ENCODE measurements around the gene FBXW8.

The FBXW8 gene

GRCh38 chr12:117000316-117000715, 89.6 kb downstream of the FBXW8 start:
- DNase-seq: no peak

- DNase-seq: no peak
These were observed 91.5 kb downstream of the FBXW8 start for GRCh38 chr12:117002051-117002817.

- DNase-seq: no peak
These were observed 93.2 kb downstream of the FBXW8 start for GRCh38 chr12:117003883-117004404.

DNA sequence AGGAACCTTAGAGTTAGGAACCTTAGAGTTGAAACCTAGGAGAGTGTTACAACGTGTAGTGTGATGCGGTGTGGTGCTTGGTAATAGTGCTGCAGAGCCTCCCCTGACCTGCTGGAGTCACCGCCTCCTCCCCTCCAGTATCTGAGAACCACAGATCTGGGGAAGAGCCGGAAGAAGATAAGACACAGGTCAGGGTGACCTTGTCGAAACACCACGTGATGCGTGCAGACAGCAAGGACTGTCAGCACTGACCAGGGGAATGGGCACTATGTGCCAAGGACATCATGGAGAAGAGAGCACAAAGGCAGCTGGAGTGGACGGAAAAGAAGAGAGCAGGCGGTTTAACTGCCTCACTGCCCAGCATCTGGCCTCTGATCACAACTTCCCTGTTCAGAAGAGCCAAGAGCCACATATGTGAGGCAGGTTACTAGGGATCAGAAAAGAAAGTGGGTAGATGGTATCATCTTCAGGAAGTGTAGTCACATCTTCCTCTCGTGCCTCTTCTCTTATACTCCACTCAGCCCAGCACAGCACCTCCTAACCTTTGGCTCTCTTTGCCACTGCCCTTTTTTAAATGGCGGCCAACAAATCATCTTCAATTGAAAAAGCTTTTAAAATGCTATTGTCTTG, 94.8 kb downstream of the FBXW8 start:
- no peak for DNase-seq

DNA sequence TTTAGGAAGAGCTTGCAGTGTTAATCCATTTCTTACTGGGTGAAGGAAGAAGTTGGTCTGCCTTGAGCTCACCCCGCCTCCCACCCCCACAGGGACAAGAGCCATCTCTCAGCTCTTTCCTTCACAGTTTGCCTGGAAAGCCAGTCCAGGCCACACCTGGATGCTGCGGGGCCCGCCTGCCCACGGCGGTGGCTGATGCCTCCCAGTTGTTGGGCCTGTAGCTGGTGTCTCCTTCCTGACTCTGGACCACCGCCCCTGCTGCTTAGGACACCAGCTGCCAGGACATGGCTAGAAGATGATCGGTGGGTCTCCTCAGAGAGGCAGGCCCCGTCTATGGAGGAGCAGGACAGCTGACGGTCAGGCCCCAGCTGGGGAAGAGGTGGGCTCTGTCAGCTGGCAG, 95.6 kb downstream of the FBXW8 start:
- DNase-seq: no peak

DNA sequence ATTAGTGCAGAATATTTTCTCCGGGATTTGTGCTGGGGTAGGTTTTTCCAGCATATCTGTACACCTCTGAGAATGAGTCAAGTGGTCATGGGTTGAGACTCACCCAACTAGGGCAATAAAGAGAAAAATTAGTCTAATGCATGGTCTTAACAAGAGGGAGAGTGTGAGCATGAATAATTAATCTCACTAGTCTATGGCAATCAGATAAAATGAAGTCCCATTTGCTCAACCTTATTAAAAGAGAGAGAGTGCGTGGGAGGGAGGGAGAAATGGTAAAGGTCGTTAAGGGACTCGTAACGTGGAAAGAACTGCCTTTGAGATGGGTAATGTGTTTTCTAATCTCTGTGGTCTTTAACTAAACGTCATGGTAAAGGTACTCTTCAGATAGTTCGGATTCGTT, 96.8 kb downstream of the FBXW8 start:
- no peak for DNase-seq

GRCh38 chr12:117009759-117010158, 99.0 kb downstream of the FBXW8 start:
- DNase-seq: no peak

- DNase-seq: no peak
These were observed 100.1 kb downstream of the FBXW8 start for GRCh38 chr12:117010693-117011451.

DNA sequence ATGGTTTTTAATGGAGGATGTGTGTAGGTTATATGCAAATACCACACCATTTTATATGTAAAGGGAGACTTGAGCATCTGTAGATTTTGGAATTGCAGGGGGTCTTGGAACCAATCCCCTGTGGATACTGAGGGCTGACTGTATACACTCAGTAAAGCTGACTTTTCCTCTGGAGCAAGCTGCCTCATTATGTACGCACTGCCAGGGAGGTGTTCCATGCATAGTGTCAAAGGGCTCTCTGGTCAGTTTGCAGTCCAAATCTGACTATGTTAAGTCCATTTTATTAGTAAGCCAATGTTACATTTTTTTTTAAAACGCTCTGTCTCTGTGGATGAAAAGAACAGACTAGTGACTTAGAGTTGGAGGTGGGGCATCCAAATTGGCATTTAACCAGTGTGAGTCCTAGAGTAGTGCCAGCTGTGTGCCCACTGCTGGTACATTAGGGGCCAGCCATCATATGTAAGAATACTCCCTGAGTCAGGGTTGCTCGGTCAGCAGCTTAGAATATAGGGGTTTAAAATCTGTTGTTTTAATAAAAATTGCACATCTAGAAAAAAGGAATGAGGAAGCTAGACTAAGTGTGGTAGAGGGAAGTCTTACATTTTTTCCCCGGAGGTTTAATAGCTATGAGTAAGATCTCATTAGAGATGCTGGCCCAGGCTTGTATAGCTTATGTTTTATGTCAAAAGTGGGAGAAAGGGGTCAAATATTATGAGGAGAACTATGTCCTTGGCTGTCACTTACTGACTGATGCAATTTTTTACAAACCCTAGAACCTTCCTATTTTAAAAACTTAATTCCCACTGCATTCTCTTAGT, 101.4 kb downstream of the FBXW8 start:
- DNase-seq: no peak

DNA sequence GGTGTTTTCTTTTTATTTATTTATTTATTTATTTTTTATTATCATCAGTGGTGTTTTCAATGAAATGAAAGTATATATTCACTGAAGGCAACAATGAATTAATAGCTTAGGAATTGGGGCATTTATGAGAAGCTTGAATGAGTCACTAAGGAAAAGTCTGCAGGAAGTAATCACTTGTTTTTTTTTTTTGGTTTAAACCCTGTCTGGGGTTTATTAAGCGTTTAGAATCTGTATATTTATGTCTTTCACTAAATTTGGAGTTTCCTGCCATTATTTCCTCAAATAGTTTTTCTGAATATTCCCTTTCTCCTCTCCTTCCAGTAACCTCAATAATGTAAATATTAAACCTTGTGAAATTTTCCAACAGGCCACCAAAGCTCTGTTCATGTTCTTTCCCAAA, 103.0 kb downstream of the FBXW8 start:
- no peak for DNase-seq

- no peak for DNase-seq
These were observed 103.7 kb downstream of the FBXW8 start for GRCh38 chr12:117014342-117014887.

DNA sequence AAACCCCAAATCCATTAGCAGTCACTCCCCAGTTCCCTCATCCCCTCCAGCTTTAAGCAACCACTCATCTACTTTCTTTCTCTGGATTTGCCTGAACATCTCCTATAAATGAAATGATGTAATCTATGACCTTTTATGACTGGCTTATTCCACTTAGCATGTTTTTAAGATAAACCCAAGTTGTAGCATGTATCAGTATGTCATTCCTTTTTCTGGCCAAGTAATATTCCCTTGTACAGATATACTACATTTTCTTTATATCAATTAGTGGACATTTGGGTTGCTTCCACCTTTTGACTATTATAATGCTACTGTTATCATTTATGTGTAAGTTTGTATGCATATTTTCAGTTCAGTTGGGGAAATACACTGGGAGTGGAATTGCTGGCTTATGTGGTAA, 105.1 kb downstream of the FBXW8 start:
- no peak for DNase-seq

- DNase-seq: no peak
These were observed 107.1 kb downstream of the FBXW8 start for GRCh38 chr12:117017807-117018206.

DNA sequence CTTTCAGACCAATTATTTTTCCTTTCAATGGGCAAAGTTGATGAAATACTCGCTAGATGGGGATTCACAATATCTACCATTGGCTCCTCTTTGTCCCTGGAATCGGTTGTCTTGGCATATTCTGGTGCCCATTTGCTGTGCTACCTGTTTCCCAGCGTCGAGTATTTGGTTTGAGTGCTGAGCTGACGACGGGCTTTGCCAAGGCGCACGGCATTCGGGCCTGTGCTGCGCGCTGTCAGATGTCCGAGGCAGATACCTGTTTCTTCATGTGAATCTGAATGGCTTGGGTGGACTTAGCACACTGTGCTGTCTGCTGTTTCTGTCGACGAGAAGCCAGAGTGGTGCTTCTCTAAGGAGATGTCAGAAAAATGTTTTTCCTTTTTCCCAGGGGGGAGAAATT, 107.5 kb downstream of the FBXW8 start:
- DNase-seq: no peak

GRCh38 chr12:117018685-117019084, 107.9 kb downstream of the FBXW8 start:
- no peak for DNase-seq

DNA sequence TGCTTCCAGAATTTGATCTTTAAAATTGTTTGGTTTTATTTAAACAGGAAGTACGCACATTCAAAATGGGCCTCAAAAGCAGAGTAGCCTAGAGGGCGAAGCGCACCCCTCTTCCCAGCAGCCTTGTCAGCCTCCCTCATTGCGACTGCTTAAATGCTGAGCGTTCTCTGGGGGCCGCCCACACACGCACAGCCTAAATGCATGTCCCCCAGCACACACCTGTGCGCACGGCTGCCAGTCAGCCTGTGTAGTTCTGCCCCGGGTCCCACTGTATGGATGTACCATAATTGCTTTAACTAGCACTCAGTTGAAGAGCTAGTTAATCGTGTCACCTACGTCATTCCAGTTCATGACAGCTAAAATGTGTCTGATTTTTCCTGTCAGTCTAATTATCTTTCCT, 109.1 kb downstream of the FBXW8 start:
- DNase-seq: no peak

DNA sequence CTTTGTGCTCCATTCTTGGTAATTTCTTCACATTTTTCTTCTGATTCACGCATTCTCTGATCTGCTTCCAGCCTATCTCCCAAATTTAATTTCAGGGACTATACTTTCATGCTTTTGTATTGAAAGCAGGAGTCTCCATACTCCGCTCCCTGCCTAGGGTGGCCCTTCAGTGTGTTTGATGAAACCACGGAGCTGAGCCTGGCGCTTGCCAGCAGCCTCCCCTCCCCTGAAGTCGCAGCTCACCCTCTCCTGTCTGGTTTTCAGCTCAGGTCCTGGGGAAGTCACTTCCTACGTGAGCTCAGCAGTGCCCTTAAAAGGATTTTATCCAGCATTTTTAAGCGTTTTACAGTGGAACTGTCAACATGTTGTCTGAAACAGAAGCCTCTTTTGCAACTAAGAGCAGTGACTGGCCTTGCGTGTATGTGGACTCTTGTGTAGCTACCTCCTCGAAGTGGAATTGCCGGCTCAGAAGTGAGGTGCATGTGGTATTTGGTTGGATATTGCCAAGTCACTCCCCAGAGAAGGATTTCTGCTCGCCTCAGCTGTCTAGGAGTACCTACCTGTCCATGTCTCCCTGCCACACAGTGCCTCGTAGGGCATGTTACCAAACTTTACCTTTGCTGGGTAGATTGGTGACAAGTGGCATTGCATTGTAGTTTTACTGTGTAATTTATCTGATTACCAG, 109.9 kb downstream of the FBXW8 start:
- DNase-seq: no peak

DNA sequence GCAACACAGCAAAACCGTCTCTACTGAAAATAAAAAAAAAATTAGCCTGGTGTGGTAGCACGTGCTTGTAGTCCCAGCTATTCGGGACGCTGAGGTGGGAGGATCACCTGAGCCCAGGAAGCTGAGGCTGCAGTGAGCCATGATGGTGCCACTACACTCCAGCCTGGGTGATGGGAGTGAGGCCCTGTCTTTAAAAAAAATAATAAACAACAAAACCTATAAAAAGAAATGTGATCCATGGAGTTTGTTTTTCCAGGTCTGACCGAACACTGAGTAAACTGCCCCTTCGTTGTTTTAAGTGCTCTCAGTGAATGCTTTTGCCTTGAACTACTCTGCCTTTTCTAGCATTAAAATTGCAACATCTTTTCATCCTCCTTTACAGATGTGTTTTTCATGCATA, 111.7 kb downstream of the FBXW8 start:
- DNase-seq: no peak

DNA sequence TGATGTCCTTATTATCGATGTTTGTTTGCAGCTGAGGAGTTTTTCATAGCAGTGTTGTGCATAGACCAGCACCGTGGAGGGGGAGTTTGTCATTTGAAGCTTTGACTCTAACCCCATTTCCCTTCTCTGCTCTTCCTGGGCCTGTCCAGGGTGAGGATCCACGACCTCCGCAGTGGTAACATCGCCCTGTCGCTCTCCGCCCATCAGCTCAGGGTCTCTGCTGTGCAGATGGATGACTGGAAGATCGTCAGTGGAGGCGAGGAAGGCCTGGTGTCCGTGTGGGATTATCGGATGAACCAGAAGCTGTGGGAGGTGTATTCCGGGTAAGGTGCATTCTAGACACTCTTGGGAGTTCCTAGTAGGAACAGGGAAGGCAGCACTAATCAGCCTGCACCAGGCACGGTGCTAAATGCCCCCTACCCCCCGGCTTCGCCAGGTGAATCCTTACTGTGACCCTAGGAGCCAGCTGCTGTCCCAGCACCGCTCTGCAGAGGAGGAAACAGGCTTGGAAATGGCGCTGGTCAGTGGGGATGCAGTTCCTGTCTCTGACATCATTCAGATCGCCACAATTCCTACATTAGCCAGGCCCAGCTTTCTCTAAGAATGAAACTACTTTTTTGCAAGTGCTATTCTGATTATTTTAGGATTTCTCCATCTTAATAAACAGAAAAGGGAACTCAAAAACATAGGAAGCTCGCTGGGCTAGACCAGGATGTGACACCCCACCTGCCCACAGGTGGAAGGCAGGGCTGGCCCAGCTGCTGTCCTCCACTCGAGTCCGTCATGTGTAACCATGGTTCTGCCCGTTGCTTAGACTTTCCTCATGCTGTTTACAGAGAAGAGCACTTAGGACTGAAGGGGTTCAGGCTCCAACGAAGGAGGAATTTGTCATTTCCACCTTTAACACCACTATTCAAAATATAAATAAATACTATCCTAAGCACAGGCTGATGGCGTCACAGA, 113.5 kb downstream of the FBXW8 start:
- DNase-seq: no peak

DNA sequence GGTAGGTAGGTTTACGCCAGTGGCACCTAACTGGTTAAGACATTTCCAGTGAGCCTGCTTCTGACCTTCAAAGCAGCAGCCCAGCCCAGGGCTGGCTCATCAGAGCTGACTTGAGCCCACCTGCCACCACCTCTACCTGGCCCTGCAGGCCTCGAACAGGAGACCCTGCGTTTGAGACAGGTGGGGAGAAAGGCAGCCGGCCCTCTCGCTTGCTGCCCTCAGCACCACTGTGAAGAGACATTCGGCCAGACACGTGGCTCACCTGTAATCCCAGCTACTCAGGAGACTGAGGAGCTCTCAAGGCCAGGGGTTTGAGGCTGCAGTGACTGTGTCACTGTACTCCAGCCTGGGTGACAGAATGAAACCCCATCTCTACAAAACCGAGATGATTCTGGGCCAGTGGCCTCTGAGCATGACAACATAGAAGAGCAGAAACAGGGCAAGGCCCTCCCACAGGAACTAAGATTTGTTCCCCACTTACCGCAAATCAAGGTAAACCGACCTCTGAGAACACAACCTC, 114.3 kb downstream of the FBXW8 start:
- DNase-seq: no peak

Measured in activated CD4-positive, alpha-beta T cell treated with anti-CD3 and anti-CD28 coated beads, Interleukin-2, amount 50 U/mL, for 16 hours (primary cell).